Daoy (cell line): Measurements from ENCODE around the gene ZNF697. TPM values are rescaled to one million over a fixed set of nuclear protein-coding genes. Genes with fewer than 3 reads are reported as not detected.

Experiments
- DNase-seq: peaks from one replicate; pipeline ENCODE4 v3.0.0-alpha.2; 2015; ENCODE audit warnings: low read depth
- total RNA-seq: library from RNA; depleted of rRNA; stranded (reverse); fragments of >200 nt; shearing (Covaris generic); gene quantifications from 2 replicates; pipeline ENCODE4 v1.2.3, GENCODE V29; 2014

ZNF697 gene
- total RNA-seq, 1 experiment from 2014 or later, result 18.1 TPM

GRCh38 chr1:119664067-119664466 lies 16.0 kb upstream of the ZNF697 start:
- no peak for DNase-seq

DNA sequence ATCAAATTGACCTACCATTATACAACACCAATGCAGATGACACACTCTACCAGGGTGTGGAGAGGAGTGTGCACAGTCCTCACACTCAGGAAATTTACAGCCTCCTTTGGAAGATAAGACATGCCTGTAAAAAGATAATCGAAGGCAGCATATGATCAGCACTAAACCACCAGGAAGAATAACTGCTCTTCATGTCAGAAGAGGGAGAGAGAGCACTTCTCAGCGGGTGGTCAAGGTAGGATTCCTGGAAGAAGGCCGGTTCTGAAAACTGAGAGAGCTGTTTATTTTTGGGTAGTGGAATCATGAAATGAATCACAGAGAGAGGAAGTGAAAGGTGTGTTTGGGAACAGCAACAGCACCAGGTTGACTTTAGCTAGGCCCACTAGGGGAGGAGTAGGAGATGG lies 14.0 kb upstream of the ZNF697 start:
- DNase-seq, result no peak

GRCh38 chr1:119660253-119661083 lies 12.4 kb upstream of the ZNF697 start:
- DNase-seq, result no peak

DNA sequence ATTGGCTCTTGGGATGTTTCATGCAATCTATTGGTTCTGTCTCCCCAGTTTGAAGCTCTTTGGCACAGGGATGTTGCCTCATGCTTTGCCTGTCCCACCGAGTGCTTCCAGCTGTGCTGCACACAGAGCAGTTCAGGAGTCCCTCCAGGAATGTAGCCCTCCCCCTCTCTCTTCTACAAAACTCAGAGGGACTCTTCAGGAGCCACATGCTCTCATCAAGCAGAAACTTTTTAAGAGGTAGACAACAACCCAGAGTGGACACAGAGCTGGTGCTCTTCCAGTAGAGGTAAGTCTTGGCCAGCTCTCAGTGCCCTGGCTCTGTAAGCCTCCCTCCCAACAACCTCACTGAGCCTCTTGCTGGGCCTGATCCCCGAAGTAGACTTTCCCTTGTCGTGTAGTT lies 11.6 kb upstream of the ZNF697 start:
- DNase-seq, result no peak

GRCh38 chr1:119656410-119656955 lies 8.4 kb upstream of the ZNF697 start:
- no peak for DNase-seq

DNA sequence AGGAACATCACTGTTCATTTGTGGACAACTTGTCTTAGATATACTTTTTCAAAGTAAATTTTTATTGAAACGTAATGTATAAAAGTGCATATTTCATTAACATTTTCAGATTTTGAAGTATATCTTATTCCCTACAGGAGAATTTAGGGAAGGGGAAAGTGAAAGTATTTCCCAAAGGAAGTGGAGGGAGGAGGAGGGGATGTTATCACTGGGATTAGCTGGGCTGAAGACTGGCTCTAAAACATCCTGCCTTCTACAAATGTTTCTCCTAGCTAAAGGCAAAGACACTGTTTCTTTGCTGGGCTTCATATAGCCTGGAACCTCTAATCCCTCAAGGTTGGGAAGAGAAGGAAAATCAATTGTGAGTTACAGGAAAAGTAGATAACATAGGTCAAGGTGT lies 7.1 kb upstream of the ZNF697 start:
- DNase-seq, result peak; percentile 63

DNA sequence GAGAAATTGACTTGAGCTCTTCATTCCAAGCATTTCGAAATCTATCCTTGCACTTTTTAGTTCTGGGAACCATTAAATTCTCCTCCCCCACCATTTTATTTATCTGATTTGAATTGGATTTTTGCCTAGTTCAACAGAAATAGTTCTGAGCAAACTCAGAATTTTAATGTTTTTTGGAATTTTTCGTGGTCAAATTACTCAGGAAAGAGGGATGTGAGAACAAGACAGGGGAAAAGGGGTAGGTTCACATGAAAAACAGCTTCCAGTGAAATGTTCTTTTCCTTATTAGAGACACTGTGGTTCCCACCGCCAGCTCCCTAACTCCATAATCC lies 5.7 kb upstream of the ZNF697 start:
- DNase-seq, result no peak

- no peak for DNase-seq
Measured at GRCh38 chr1:119653135-119653838, 5.2 kb upstream of the ZNF697 start.

GRCh38 chr1:119652587-119652986 lies 4.5 kb upstream of the ZNF697 start:
- no peak for DNase-seq

DNA sequence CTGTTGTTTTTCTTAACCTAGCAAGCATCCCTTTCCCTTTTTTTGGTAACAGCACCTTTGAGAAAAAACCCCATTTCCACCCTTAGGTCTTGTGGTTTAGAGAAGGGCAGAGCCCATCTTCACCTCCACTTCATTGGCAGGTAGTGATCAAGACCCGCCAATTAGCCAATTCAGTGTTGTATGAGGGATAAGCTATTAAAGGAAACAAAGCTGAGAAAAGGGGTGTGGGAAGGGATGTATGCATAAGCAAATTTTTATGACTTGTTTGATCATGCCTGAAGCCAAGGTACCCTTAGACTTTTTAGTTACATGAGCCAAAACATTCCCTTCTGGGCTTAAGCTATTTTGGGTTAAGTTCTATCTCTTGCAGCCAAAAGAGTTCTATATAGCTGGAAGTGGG lies 3.6 kb upstream of the ZNF697 start:
- no peak for DNase-seq

DNA sequence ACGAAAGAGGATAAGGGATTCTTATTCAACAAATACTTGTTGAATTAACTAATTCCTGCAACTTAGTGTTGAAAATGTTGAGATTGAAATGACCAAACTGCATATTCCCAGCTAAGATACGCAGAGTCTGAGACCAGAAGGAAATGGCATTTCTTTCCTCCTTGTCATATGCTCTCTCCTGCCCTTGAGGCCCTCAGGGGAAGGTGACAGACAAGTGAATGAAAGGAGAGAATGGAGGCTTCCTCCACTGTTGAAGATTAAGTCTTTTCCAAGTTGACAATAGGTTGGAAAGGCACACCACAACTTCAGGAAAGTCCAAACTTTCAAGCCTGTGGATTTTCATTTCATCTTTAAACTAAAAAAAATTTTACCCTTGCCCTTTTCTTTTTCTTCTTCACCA lies 3.1 kb upstream of the ZNF697 start:
- no peak for DNase-seq

DNA sequence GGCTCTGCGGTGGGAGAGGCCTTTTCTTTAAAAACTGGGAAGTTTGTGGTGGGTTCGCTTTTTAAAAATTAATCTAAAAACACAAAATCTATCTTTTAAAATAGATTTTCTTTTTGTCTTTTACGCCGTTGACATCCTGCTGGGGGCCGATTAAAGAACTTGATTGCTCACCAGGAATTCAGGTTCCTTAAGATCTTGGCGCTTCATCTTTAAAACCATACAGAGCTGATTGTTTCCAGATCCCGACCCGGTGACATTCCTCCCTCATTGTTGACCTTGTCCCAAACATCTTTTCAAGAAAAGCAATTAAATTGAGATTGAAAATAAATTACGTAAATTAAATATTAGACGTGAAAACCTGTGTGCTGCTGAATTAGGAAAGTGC lies 546 bp upstream of the ZNF697 start:
- no peak for DNase-seq

GRCh38 chr1:119647228-119647733 lies 785 bp downstream of the ZNF697 start:
- no peak for DNase-seq

- peak; percentile 96 for DNase-seq
Measured at GRCh38 chr1:119646521-119647227, 1.4 kb downstream of the ZNF697 start.

- DNase-seq, result no peak
Measured at GRCh38 chr1:119639109-119639508, 9.0 kb downstream of the ZNF697 start.

DNA sequence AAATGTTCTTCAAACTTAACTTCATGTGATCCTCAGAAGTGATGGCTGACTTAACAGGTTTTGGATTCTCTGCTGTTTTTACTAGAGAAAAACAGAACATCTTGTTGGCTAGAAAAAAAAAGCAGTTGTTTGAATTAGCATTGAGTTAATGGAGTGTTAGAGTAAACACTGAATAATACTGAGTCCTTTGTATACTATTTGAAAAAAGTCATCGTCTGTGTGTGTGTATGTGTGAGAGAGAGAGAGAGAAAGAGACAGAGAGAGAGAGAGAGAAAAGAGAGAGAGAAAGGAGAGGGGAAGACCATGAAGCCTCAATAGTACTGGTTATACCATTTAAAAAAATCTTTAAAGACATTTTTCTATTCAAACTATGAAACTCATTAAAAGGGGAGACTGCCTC lies 10.4 kb downstream of the ZNF697 start:
- no peak for DNase-seq

- DNase-seq, result peak; percentile 41
Measured at GRCh38 chr1:119636491-119637089, 11.5 kb downstream of the ZNF697 start.

DNA sequence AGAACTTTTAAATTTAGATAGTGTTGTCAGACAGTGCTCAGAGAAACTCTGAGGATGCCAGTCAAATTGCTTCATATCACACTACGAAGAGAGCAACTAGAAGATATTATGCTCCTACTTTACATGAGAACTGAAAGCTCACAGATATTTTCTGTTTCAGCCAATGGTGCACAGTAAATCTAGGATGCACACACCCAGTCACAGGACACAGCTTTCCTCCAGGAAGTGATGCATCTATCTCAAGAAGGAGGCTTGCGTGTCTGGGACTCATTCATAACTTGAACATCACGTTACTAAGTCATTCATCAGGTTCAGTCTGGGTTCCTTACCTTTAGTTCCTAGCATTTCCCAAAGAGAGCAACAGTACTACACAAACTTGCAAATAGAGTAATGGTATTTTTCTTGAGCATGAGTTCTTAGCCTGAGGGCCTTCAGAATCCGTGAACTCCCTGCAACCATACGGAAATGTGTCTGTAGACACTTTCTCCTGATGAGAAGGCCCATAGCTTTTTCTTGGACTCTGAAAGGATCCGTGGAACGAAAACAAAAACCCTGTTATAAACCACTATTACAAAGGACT lies 12.2 kb downstream of the ZNF697 start:
- peak; percentile 41 for DNase-seq

GRCh38 chr1:119634016-119634415 lies 14.1 kb downstream of the ZNF697 start:
- DNase-seq, result no peak

GRCh38 chr1:119633575-119633974 lies 14.5 kb downstream of the ZNF697 start:
- no peak for DNase-seq

- DNase-seq, result no peak
Measured at GRCh38 chr1:119632841-119633240, 15.2 kb downstream of the ZNF697 start.

GRCh38 chr1:119632103-119632490 lies 16.0 kb downstream of the ZNF697 start:
- DNase-seq, result no peak
